GM21367 (cell line): Measurements from ENCODE around the gene RFC3.
A peak's percentile ranks its signal among the peaks of the same experiment; 100 is the strongest.
"Not testable (repeated sequence)": the region's sequence is repeated elsewhere in the genome, so short reads cannot be mapped to it uniquely, and the experiment has no call there.

Experiments
- ATAC-seq: cut with Tn5 transposase; IDR thresholded peaks from one replicate; pipeline ENCODE4 v1.9.1; 2021; ENCODE audit not compliant: unreplicated experiment

Gene RFC3

GRCh38 chr13:33817901-33818706 is at the start of gene RFC3:
RFC3 (plus strand) TSS chr13:33818149; CDS start chr13:33818179, 30 bp downstream.
- ATAC-seq: peak; percentile 95

GRCh38 chr13:33771296-33771695 is 46.7 kb upstream of the RFC3 start:
- no peak for ATAC-seq

GRCh38 chr13:33773790-33774462 is 44.0 kb upstream of the RFC3 start:
- no peak for ATAC-seq

- no peak for ATAC-seq
Observed at GRCh38 chr13:33775339-33776108, 42.4 kb upstream of the RFC3 start.

- no peak for ATAC-seq
Observed at GRCh38 chr13:33776239-33776881, 41.6 kb upstream of the RFC3 start.

- no peak for ATAC-seq
Observed at GRCh38 chr13:33782631-33783030, 35.3 kb upstream of the RFC3 start.

GRCh38 chr13:33783212-33783611 is 34.7 kb upstream of the RFC3 start:
- ATAC-seq: not testable (repeated sequence)

- ATAC-seq: no peak
Observed at GRCh38 chr13:33784738-33785137, 33.2 kb upstream of the RFC3 start.

- no peak for ATAC-seq
Observed at GRCh38 chr13:33785384-33785783, 32.6 kb upstream of the RFC3 start.

GRCh38 chr13:33787051-33787591 is 30.8 kb upstream of the RFC3 start:
- peak; percentile 61 for ATAC-seq

GRCh38 chr13:33789066-33789606 is 28.8 kb upstream of the RFC3 start:
- no peak for ATAC-seq

- ATAC-seq: no peak
Observed at GRCh38 chr13:33789739-33790138, 28.2 kb upstream of the RFC3 start.

GRCh38 chr13:33793726-33794125 is 24.2 kb upstream of the RFC3 start:
- no peak for ATAC-seq

GRCh38 chr13:33794576-33794975 is 23.4 kb upstream of the RFC3 start:
- no peak for ATAC-seq

- no peak for ATAC-seq
Observed at GRCh38 chr13:33796095-33796494, 21.9 kb upstream of the RFC3 start.

- peak; percentile 46 for ATAC-seq
Observed at GRCh38 chr13:33797622-33798021, 20.3 kb upstream of the RFC3 start.

- ATAC-seq: peak; percentile 12
Observed at GRCh38 chr13:33798023-33798422, 19.9 kb upstream of the RFC3 start.

GRCh38 chr13:33799950-33800592 is 17.9 kb upstream of the RFC3 start:
- ATAC-seq: no peak

- no peak for ATAC-seq
Observed at GRCh38 chr13:33800646-33801186, 17.2 kb upstream of the RFC3 start.
